ENCODE data around the gene GPR45.

Gene GPR45

DNA sequence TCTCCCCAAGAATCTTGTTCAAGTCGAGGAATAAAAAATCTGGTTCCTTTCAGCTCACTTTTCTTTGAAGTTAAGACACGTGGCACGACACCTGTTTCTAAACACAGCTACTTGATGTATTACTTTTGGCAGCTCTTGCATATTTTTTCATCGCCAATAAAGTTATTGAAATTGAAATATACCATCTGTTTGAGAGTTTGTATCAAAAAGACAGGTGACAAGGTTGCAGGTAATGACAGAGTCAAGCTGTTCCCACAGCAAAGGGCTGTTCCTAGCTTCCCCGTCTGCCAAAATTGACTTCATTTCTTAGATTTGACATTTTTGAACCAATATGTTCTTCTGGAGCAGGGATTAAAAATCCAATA is 5.5 kb upstream of the GPR45 start:
- TF ChIP-seq CTCF (conservative IDR thresholded peaks at IDR 0.05; ENCODE audit: low read depth, low read length) = no peak
- Histone ChIP-seq H3K4me1 (ENCODE audit: low read depth, poor library complexity, severe bottlenecking) (peaks cover 7% of the 10 kb centered on the region), H3K27me3 (ENCODE audit: insufficient read depth, low read depth) (no peaks in the 10 kb centered on the region), H3K27ac (no peak overlapping the region), H3K36me3 (ENCODE audit: insufficient read depth) (no peaks in the 10 kb centered on the region), H3K4me3 (IDR thresholded peaks at IDR 0.05; ENCODE audit: insufficient read depth, low read depth, low read length) (no peak overlapping the region), H3K4me2 (no peak overlapping the region), H2AFZ (ENCODE audit: low read depth) (peak overlapping the region; percentile 31), H4K20me1 (ENCODE audit: insufficient read depth) (no peaks in the 10 kb centered on the region), H3K9ac (no peak overlapping the region), H3K79me2 (ENCODE audit: insufficient read depth, low read depth) (no peaks in the 10 kb centered on the region)

DNA sequence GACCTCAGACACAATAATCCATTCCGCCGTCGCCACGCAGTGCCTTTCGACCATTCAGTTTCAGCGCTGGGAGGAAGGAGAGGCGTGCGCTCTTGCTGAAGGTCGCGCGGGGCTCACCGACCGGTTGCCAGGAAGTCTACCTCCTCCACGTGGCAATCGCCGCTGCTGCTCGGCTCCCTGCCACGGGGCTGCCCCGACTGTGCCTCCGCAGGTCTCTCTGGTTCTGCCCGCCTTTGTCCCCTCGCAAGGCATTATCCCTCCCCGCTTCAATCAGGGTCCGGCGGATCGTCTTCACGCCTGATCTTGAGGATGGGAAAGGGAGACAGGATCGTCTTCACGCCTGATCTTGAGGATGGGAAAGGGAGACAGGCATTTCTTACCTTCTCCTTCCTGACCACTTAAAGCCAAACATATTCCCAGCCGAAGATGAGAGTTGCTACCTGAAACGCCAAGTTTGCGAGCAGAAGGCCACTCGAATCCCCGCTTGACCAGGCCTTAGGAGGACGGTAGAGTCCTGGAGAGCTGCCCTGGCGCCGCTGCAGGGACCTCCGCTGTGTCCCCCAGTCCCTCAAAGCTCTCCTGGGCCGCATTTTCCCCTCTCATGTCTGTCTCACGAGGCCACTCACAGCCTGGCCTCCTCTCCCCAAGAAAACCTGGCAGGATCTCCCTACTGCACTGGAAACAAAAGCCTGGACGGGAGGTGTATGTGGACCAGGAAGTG is 4.3 kb upstream of the GPR45 start:
- peaks cover 7% of the 10 kb centered on the region for H3K4me1 ChIP-seq (ENCODE audit: low read depth, poor library complexity, severe bottlenecking)
- H3K79me2 ChIP-seq (ENCODE audit: insufficient read depth, low read depth) = no peaks in the 10 kb centered on the region
- H3K27me3 ChIP-seq (ENCODE audit: insufficient read depth, low read depth) = no peaks in the 10 kb centered on the region
- no peak overlapping the region for H2AFZ ChIP-seq (ENCODE audit: low read depth)
- no peak for TF ChIP-seq CTCF (conservative IDR thresholded peaks at IDR 0.05; ENCODE audit: low read depth, low read length)
- no peaks in the 10 kb centered on the region for H4K20me1 ChIP-seq (ENCODE audit: insufficient read depth)
- H3K4me2 ChIP-seq = no peak overlapping the region
- H3K4me3 ChIP-seq (IDR thresholded peaks at IDR 0.05; ENCODE audit: insufficient read depth, low read depth, low read length) = no peak overlapping the region
- no peaks in the 10 kb centered on the region for H3K36me3 ChIP-seq (ENCODE audit: insufficient read depth)
- no peak overlapping the region for H3K9ac ChIP-seq
- no peak overlapping the region for H3K27ac ChIP-seq

- no peak overlapping the region for H3K4me3 ChIP-seq (IDR thresholded peaks at IDR 0.05; ENCODE audit: insufficient read depth, low read depth, low read length)
- H3K36me3 ChIP-seq (ENCODE audit: insufficient read depth) = no peaks in the 10 kb centered on the region
- H4K20me1 ChIP-seq (ENCODE audit: insufficient read depth) = no peaks in the 10 kb centered on the region
- H2AFZ ChIP-seq (ENCODE audit: low read depth) = peak overlapping the region; percentile 18; the same call in 1 of the 2 replicates
- no peaks in the 10 kb centered on the region for H3K79me2 ChIP-seq (ENCODE audit: insufficient read depth, low read depth)
- no peak overlapping the region for H3K27ac ChIP-seq
- H3K27me3 ChIP-seq (ENCODE audit: insufficient read depth, low read depth) = no peaks in the 10 kb centered on the region
- H3K4me2 ChIP-seq = no peak overlapping the region; the same call in 1 of the 2 replicates
- H3K4me1 ChIP-seq (ENCODE audit: low read depth, poor library complexity, severe bottlenecking) = peaks cover 7% of the 10 kb centered on the region
- TF ChIP-seq CTCF (conservative IDR thresholded peaks at IDR 0.05; ENCODE audit: low read depth, low read length) = no peak
- no peak overlapping the region for H3K9ac ChIP-seq
Observed at GRCh38 chr2:105238664-105239240, 2.8 kb upstream of the GPR45 start.

- no peak overlapping the region for H3K4me3 ChIP-seq (IDR thresholded peaks at IDR 0.05; ENCODE audit: insufficient read depth, low read depth, low read length)
- H3K36me3 ChIP-seq (ENCODE audit: insufficient read depth) = no peaks in the 10 kb centered on the region
- no peak overlapping the region for H3K4me2 ChIP-seq
- H3K27me3 ChIP-seq (ENCODE audit: insufficient read depth, low read depth) = no peaks in the 10 kb centered on the region
- H3K9ac ChIP-seq = no peak overlapping the region
- H3K27ac ChIP-seq = no peak overlapping the region
- peaks cover 7% of the 10 kb centered on the region for H3K4me1 ChIP-seq (ENCODE audit: low read depth, poor library complexity, severe bottlenecking)
- no peaks in the 10 kb centered on the region for H3K79me2 ChIP-seq (ENCODE audit: insufficient read depth, low read depth)
- no peak for TF ChIP-seq CTCF (conservative IDR thresholded peaks at IDR 0.05; ENCODE audit: low read depth, low read length)
- H2AFZ ChIP-seq (ENCODE audit: low read depth) = no peak overlapping the region
- H4K20me1 ChIP-seq (ENCODE audit: insufficient read depth) = no peaks in the 10 kb centered on the region
Observed at GRCh38 chr2:105239924-105240323, 1.6 kb upstream of the GPR45 start.

All from KMS-11 (cell line).